PFSK-1 (cell line): ENCODE measurements around the gene CENPC.

Experiments used
- POLR2AphosphoS5 ChIP-seq: IDR thresholded peaks from 2 replicates; pipeline ENCODE4 v1.6.1; 2012; ENCODE audit warnings: low read depth, mild to moderate bottlenecking, control low read depth, low read length, moderate library complexity
- SIN3A ChIP-seq: IDR thresholded peaks from 2 replicates; pipeline ENCODE4 v1.6.1; 2012; ENCODE audit warnings: mild to moderate bottlenecking, low read length, moderate library complexity, borderline replicate concordance; ENCODE audit not compliant: insufficient read depth
- TAF1 ChIP-seq: IDR thresholded peaks from 2 replicates; pipeline ENCODE4 v1.6.1; 2012; ENCODE audit warnings: low read length, control low read depth, borderline replicate concordance; ENCODE audit not compliant: insufficient read depth
- TF ChIP-seq, protein P1 (sequence below), 2 experiments: IDR thresholded peaks; 2 replicates each; pipeline versions ENCODE4 v1.6.1 to v1.8.0; 2011 to 2012; ENCODE audit warnings: low read depth in 2 of 2, low read length in 2 of 2, control low read depth in 1 of 2, inconsistent platforms in 1 of 2, mild to moderate bottlenecking in 1 of 2, moderate library complexity in 1 of 2; ENCODE audit not compliant: insufficient read depth in 1 of 2

DNA sequence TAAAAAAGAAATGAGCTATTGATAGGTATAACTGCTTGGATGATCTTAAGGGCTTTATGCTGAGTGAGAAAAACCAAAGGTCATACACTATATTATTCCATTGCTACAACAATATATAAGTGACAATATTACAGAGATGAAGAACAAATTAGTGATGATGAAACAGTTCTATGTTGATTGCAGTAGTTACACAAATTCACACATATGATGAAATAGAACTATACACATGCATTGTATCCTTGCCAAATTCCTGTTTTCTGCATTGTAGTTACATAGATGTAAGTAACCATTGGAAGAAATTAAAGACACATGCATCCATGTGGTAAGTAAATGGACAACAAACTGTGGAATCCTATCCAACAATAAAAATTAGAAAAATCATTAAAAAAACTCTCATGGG is 76.5 kb downstream of the CENPC start:
- TF ChIP-seq POLR2AphosphoS5 (no peak), SIN3A (no peak), TAF1 (no peak)
- TF ChIP-seq, protein P1, sequence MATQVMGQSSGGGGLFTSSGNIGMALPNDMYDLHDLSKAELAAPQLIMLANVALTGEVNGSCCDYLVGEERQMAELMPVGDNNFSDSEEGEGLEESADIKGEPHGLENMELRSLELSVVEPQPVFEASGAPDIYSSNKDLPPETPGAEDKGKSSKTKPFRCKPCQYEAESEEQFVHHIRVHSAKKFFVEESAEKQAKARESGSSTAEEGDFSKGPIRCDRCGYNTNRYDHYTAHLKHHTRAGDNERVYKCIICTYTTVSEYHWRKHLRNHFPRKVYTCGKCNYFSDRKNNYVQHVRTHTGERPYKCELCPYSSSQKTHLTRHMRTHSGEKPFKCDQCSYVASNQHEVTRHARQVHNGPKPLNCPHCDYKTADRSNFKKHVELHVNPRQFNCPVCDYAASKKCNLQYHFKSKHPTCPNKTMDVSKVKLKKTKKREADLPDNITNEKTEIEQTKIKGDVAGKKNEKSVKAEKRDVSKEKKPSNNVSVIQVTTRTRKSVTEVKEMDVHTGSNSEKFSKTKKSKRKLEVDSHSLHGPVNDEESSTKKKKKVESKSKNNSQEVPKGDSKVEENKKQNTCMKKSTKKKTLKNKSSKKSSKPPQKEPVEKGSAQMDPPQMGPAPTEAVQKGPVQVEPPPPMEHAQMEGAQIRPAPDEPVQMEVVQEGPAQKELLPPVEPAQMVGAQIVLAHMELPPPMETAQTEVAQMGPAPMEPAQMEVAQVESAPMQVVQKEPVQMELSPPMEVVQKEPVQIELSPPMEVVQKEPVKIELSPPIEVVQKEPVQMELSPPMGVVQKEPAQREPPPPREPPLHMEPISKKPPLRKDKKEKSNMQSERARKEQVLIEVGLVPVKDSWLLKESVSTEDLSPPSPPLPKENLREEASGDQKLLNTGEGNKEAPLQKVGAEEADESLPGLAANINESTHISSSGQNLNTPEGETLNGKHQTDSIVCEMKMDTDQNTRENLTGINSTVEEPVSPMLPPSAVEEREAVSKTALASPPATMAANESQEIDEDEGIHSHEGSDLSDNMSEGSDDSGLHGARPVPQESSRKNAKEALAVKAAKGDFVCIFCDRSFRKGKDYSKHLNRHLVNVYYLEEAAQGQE (IDR thresholded peaks at IDR 0.05; ENCODE audit: insufficient read depth in 1 of 2, low read depth in 2 of 2, low read length in 2 of 2): no peak
